ENCODE results near the gene FOXN1. TPM values are rescaled to one million over a fixed set of nuclear protein-coding genes. Genes with fewer than 3 reads are reported as not detected.

The FOXN1 gene
- total RNA-seq, 2 donors from 2014 or later: not detected

DNA sequence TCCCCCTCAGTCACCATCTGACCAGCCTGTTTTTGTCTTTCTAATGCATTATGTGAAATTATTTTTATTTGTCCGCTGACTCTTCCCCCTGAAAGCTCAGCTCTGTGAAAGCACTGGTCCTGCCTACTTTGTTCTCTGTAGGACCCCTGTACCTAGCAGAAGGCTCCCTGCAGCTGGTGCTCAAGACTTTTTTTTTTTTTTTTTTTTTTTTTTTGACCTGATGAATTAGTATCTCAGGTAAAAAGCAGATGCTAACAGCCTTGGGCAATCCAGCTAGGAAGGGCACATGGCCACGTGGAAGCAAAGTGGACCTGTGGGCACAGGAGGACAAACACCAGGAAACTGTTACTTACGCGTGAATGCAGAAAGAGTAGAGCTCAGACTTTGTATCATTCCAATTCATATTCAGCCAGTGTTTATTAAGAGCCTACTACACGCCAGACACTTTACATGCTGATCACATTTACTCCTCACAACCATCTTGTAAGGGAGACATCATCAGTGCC lies 46.9 kb downstream of the FOXN1 start:
- no peak overlapping the region for H3K27ac Mint-ChIP-seq
- H3K36me3 Mint-ChIP-seq (ENCODE audit: insufficient read depth in 2 of 2): peaks cover 4 to 25% of the 10 kb centered on the region in 2 donors
- H3K4me3 Mint-ChIP-seq: peak overlapping the region; percentile 83 to 85
- peaks cover 58% of the 10 kb centered on the region for H3K4me1 Mint-ChIP-seq (ENCODE audit: low read depth)
- no peak for DNase-seq
- no peaks in the 10 kb centered on the region for H3K27me3 Mint-ChIP-seq (ENCODE audit: low read depth)
- H3K9me3 Mint-ChIP-seq: no peaks in the 10 kb centered on the region
- no peak for ATAC-seq (replicated peaks in 1 of 2)

DNA sequence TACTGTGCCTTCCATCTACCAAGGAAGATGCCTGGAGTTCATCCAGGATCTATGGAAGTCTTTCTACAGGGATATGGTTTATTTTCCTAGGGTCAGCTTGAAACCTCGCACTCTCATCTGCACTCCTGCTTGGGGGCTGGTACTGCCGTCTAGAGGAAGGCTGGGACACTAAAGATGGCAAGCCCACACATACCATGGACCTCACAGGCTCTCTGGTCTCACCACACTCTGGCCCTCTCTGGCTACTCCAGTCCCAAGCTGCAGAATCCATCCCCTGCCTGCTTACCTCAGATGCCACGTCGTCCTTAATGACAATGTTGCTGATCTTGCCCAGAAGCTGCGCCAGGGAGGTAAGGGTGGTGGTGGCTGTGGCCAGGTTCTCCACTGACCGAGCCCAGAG lies 48.4 kb downstream of the FOXN1 start:
- no peak overlapping the region for H3K27ac Mint-ChIP-seq
- DNase-seq (no peak), ATAC-seq (replicated peaks in 1 of 2) (no peak)
- H3K27me3 Mint-ChIP-seq (ENCODE audit: low read depth): no peaks in the 10 kb centered on the region
- peaks cover 42% of the 10 kb centered on the region for H3K4me1 Mint-ChIP-seq (ENCODE audit: low read depth)
- H3K4me3 Mint-ChIP-seq: no peak overlapping the region
- no peaks in the 10 kb centered on the region for H3K9me3 Mint-ChIP-seq
- peaks cover 4 to 28% of the 10 kb centered on the region in 2 donors for H3K36me3 Mint-ChIP-seq (ENCODE audit: insufficient read depth in 2 of 2)

DNA sequence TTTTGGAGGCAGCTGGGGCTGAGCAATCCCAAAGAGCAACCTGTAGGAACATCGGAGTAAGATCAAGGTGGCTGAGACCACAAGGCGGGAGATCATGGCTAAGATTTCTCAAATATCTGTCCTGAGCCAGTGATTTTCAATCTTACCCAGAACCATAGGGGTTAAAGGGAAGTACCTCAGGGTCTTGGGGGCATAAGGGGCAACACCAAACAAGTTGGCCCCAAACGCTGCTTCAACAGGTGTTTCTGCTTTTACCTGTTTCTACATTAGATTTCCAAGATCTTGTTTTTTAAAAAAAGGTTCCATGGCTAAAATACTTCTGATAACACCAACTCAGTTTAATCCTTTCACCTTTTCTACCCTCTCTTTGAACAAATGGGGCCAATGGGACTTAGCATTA lies 48.9 kb downstream of the FOXN1 start:
- ATAC-seq (replicated peaks in 1 of 2): no peak
- H3K9me3 Mint-ChIP-seq: no peaks in the 10 kb centered on the region
- H3K4me1 Mint-ChIP-seq (ENCODE audit: low read depth): peaks cover 38% of the 10 kb centered on the region
- peaks cover 6 to 30% of the 10 kb centered on the region in 2 donors for H3K36me3 Mint-ChIP-seq (ENCODE audit: insufficient read depth in 2 of 2)
- H3K27me3 Mint-ChIP-seq (ENCODE audit: low read depth): no peaks in the 10 kb centered on the region
- DNase-seq: no peak
- no peak overlapping the region for H3K4me3 Mint-ChIP-seq
- H3K27ac Mint-ChIP-seq: no peak overlapping the region

DNA sequence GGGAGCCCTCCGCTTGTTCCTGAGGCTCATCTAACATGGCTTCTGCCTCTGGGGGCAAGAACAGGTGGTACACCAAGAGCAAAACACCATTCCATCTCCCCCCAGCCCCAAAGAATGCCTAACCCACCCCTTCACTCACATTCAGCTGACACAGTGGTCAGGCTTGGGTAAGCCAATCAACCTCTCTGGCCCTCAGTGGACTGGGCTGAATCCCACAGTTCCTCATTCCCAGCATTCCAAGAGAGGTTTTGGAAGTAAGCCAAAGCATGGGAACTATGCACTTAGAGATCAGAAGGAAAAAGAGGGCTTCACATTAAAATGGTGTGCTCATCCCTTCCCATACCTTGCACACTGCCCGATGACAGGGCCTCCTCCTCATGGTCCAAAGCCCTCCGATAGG lies 57.3 kb downstream of the FOXN1 start:
- Mint-ChIP-seq H3K4me3 (no peak overlapping the region), H3K4me1 (ENCODE audit: low read depth) (peaks cover 17% of the 10 kb centered on the region), H3K36me3 (ENCODE audit: insufficient read depth in 2 of 2) (peaks cover 2 to 12% of the 10 kb centered on the region in 2 donors), H3K27me3 (ENCODE audit: low read depth) (no peaks in the 10 kb centered on the region), H3K27ac (no peak overlapping the region), H3K9me3 (no peaks in the 10 kb centered on the region)
- ATAC-seq (replicated peaks in 1 of 2): no peak
- no peak for DNase-seq

DNA sequence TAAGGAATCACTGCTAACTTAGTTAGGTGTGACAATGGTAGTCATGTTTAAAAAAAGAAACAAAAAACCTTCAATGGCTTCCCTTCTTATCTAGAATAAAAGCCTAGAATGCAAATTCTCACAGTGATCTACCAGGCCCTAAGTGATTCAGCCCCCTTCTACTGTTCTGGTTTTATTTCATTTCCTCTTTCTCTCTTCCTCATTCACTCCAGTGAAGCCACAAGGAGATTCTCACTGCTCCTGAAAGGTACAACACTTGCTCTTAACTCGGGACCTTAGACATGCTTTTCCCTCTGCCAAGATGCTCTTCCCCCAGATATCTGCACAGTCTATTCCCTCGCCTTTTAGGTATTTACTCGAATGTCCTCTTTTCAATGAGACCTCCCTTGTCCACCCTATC lies 61.5 kb downstream of the FOXN1 start:
- ATAC-seq (replicated peaks in 1 of 2) (no peak), DNase-seq (no peak)
- Mint-ChIP-seq H3K9me3 (no peaks in the 10 kb centered on the region), H3K4me1 (ENCODE audit: low read depth) (peaks cover 51% of the 10 kb centered on the region), H3K27ac (peak overlapping the region; percentile 20), H3K27me3 (ENCODE audit: low read depth) (no peaks in the 10 kb centered on the region), H3K36me3 (ENCODE audit: insufficient read depth in 2 of 2) (peaks cover 3 to 6% of the 10 kb centered on the region in 2 donors), H3K4me3 (peak overlapping the region in 1 of 2 donors; percentile 0)

DNA sequence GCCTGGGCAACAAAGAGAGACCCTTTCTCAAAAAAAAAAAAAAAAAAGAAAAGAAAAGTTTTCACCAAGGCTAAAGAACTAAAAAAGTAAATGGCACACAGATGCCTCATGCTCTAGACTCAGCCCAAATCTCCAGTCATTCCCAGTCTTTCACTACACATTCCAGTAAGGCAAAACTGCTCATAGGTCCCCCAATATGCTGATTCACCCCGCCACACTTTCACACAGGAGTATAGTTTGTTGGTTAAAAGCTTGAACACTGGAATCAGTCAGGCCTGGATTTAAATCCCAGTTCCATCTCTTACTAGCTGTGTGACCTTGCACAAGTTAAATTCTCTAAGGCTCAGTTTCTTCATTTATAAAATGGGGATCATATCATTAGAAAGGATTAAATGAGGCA lies 63.3 kb downstream of the FOXN1 start:
- DNase-seq (no peak), ATAC-seq (replicated peaks in 1 of 2) (no peak)
- Mint-ChIP-seq H3K27me3 (ENCODE audit: low read depth) (no peaks in the 10 kb centered on the region), H3K36me3 (ENCODE audit: insufficient read depth in 2 of 2) (peaks cover 3 to 5% of the 10 kb centered on the region in 2 donors), H3K4me3 (peak overlapping the region; percentile 72 to 90), H3K9me3 (no peaks in the 10 kb centered on the region), H3K27ac (peak overlapping the region; percentile 26), H3K4me1 (ENCODE audit: low read depth) (peaks cover 56% of the 10 kb centered on the region)

DNA sequence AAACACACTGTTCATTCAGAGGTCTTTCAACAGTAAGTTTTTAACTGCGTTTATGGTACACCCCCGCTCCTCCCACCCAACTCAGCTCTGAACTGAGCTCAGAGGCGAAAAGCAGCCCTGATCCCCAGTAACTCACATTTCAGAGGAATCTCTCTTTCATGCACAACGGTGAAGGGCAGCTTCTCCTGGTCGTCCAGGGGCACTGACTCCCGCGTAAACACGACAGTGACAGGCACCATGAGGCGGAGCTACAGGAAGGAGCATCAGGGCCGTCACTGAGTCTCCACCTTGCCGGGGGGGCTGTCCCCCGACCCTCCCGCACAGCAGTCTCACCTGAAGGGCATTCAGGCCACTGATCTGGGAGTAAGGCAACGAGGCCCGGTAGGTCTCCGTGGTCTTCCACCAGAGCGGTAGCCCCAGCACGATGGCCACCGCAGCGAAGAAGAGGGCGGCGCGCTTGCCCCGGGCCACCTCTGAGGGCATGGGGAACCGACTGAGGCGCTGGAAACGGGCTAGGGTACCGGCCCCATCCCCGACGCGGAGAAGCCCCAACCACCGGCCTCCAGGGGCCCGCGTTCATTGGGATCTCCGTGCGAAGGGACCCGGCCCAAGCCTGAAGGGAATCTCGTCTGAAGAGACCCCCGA lies 64.7 kb downstream of the FOXN1 start:
- peak; percentile 53 to 55 for ATAC-seq (replicated peaks in 1 of 2)
- Mint-ChIP-seq H3K36me3 (ENCODE audit: insufficient read depth in 2 of 2) (peaks cover 3 to 5% of the 10 kb centered on the region in 2 donors), H3K4me1 (ENCODE audit: low read depth) (peaks cover 57% of the 10 kb centered on the region), H3K27me3 (ENCODE audit: low read depth) (no peaks in the 10 kb centered on the region), H3K9me3 (no peaks in the 10 kb centered on the region), H3K27ac (peak overlapping the region; percentile 86), H3K4me3 (peak overlapping the region; percentile 90)
- DNase-seq: peak; percentile 58 to 62

DNA sequence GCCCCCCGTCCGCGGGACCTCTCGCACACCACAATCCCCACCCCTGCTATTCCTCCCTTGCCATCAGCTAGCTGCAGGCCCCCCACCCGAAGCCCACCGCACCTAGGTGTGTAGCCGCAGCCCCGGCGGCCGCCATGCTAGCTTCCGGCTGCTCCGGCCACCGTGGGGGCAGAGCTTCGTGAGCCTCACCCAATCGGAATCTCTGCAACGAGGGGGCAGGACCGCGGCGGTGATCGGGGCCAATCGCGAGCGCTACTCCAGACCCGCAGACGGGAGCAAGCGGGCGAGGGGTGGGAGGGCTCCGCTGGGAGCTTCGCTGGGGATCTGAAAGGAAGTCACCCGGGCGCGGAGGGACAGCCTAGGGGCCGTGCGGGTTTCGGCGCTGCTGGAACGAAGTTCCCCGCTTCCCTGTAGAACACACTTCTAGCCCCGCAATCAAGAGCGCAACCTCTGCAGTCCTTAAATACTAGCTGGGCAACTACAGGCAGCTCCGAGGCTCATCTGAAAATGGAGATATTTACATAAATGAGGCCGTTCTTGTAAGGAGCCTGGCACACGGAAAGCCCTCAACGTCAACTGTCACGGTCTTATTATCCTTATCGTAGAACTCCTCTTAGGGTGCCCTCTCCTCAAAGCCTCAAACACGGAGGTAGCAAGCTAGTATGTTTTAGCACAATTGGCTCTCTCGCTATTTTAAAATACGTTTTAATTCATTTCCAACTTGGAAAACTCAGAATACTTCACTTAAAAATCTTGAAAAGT lies 65.4 kb downstream of the FOXN1 start, which contains the start of gene PIGS:
PIGS (minus strand) TSS at position 164 of the 762 bp plus-strand sequence; CDS start at position 136, 28 bp downstream.
- Mint-ChIP-seq H3K36me3 (ENCODE audit: insufficient read depth in 2 of 2) (peaks cover 3 to 9% of the 10 kb centered on the region in 2 donors), H3K27me3 (ENCODE audit: low read depth) (no peaks in the 10 kb centered on the region), H3K27ac (peak within 1 kb of the TSS; percentile 86), H3K9me3 (no peaks in the 10 kb centered on the region), H3K4me1 (ENCODE audit: low read depth) (peaks cover 64% of the 10 kb centered on the region), H3K4me3 (peak within 1 kb of the TSS; percentile 90)
- DNase-seq (peak; percentile 95 to 97), ATAC-seq (replicated peaks in 1 of 2) (peak; percentile 98 to 99)

DNA sequence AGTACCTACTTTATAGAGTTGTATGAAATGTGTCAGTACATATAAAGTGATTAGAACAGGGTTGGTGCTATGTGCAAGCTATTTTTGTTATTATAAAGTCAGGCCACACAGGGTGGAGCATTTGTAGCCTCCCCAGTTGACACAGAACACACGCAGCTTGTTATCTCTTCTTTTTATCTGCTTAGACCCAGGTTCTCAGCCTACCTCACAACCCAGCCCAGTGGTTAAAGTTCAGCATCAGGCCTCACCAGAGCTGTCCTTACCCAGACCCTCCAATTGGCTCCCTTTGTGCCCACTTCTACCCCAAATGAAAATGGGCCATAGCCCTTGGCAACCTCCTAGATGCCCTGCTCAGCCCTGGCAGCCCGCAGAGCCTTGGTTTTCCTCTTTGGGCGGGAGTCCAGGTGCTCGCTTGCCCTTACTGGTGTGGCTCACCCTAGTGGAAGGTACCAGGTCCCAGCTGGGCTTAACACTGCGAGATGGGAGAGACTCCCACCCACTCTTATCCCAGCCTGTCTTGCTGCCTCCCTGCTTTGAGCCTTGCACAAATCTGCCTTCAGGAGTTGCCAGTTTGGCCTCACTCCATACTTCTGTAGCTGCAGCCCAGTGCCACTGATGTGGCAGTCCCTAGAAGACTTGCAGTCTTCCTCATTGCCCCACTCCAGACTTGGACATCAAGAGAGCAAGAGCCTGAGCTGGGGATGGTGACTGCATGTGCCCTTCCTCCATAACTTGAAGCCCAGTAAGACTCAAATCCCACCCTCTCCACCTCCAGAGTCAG lies 66.3 kb downstream of the FOXN1 start:
- no peaks in the 10 kb centered on the region for H3K9me3 Mint-ChIP-seq
- ATAC-seq (replicated peaks in 1 of 2) (no peak), DNase-seq (no peak)
- H3K27me3 Mint-ChIP-seq (ENCODE audit: low read depth): no peaks in the 10 kb centered on the region
- H3K4me3 Mint-ChIP-seq: peak overlapping the region; percentile 90
- peak overlapping the region; percentile 86 for H3K27ac Mint-ChIP-seq
- peaks cover 4 to 14% of the 10 kb centered on the region in 2 donors for H3K36me3 Mint-ChIP-seq (ENCODE audit: insufficient read depth in 2 of 2)
- H3K4me1 Mint-ChIP-seq (ENCODE audit: low read depth): peaks cover 65% of the 10 kb centered on the region

DNA sequence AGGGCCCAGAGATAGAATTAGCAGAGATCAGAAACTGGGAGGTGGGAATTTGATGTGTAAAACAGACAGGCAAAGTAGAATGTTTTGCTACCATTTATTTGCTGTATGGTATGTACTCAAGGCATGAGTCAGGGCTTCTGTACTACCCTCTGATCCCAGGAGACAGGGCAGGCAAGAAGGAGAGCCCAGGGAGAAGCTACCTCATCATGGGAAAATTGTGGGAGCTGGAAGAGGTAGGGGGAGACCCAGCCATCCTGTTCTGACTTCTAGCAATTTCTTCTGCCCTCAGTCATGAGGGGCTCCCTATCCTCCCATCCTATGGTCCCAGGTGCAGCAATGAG lies 66.9 kb downstream of the FOXN1 start:
- peaks cover 59% of the 10 kb centered on the region for H3K4me1 Mint-ChIP-seq (ENCODE audit: low read depth)
- H3K4me3 Mint-ChIP-seq: no peak overlapping the region
- no peak overlapping the region for H3K27ac Mint-ChIP-seq
- H3K27me3 Mint-ChIP-seq (ENCODE audit: low read depth): no peaks in the 10 kb centered on the region
- no peaks in the 10 kb centered on the region for H3K9me3 Mint-ChIP-seq
- ATAC-seq (replicated peaks in 1 of 2) (no peak), DNase-seq (no peak)
- peaks cover 4 to 20% of the 10 kb centered on the region in 2 donors for H3K36me3 Mint-ChIP-seq (ENCODE audit: insufficient read depth in 2 of 2)

DNA sequence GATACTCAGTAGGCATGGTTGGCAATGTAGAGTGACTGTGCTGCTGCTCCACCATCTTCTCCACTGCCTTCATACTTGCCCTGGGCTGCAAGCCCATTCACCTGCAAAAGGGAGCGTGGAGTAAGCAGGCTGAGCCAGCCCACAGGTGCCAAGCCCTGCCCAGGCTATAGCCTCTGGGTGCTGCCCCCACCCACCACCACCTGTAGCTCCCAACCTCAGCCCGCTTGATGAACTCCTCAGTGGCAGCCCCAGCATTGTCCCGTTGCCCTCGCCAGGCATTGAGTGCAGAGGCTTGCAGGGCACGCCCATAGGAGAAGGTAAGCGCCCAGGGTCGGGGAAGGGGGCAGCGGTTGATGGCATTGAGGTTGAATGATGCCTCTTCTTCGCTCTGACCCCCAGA lies 67.4 kb downstream of the FOXN1 start:
- DNase-seq (no peak), ATAC-seq (replicated peaks in 1 of 2) (no peak)
- H3K9me3 Mint-ChIP-seq: no peaks in the 10 kb centered on the region
- peaks cover 57% of the 10 kb centered on the region for H3K4me1 Mint-ChIP-seq (ENCODE audit: low read depth)
- no peak overlapping the region for H3K27ac Mint-ChIP-seq
- H3K4me3 Mint-ChIP-seq: no peak overlapping the region
- peaks cover 4 to 20% of the 10 kb centered on the region in 2 donors for H3K36me3 Mint-ChIP-seq (ENCODE audit: insufficient read depth in 2 of 2)
- no peaks in the 10 kb centered on the region for H3K27me3 Mint-ChIP-seq (ENCODE audit: low read depth)

DNA sequence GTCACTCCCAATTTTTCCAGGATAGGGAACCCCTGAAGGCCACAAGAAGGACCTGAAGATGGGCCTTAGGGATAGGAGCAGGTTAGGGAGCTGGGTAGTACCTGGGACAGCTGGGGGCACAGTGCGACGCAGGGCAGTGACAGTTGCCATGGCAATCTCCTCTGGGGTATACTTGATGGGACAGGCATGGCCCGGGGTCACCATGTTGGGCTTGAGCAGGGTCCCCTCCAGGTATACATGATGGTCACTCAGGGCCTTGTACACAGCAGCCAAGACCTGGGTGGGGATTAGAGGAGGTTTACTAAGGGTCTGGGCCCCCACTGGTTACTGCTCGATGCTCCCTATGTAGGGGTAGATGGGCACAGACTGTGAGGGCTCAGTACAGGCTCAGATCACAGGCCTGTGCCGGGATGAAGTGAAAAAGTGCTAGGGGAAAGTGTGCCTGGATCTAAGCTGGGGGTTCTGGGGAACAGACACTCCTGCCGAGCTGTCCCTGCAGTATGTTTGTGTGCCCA lies 67.9 kb downstream of the FOXN1 start:
- no peaks in the 10 kb centered on the region for H3K27me3 Mint-ChIP-seq (ENCODE audit: low read depth)
- peaks cover 57% of the 10 kb centered on the region for H3K4me1 Mint-ChIP-seq (ENCODE audit: low read depth)
- H3K36me3 Mint-ChIP-seq (ENCODE audit: insufficient read depth in 2 of 2): peaks cover 6 to 21% of the 10 kb centered on the region in 2 donors
- H3K9me3 Mint-ChIP-seq: no peaks in the 10 kb centered on the region
- H3K4me3 Mint-ChIP-seq: no peak overlapping the region
- no peak overlapping the region for H3K27ac Mint-ChIP-seq
- no peak for ATAC-seq (replicated peaks in 1 of 2)
- no peak for DNase-seq

DNA sequence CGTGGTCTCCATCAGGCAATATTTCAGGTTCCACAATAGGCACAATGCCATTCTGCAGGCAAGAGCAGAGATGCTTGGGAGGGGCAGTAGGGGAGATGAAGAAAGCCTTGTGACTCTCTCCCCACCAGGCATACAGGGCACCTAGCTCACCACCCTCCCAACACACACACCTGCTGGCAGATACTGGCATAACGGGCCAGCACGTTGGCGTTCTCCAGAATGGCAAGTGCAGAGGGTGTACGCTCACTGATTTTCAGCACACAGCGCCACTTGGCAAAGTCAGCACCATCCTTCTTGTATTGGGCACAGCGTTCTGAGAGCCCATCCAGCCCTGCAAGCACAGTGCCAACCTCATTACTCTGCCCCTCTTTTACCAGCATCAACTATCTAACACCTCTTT lies 68.4 kb downstream of the FOXN1 start:
- peak in 1 of 2 donors; percentile 38 for DNase-seq
- Mint-ChIP-seq H3K27ac (no peak overlapping the region), H3K27me3 (ENCODE audit: low read depth) (no peaks in the 10 kb centered on the region), H3K9me3 (no peaks in the 10 kb centered on the region), H3K4me3 (no peak overlapping the region), H3K36me3 (ENCODE audit: insufficient read depth in 2 of 2) (peaks cover 8 to 25% of the 10 kb centered on the region in 2 donors), H3K4me1 (ENCODE audit: low read depth) (peaks cover 57% of the 10 kb centered on the region)
- ATAC-seq (replicated peaks in 1 of 2): no peak

Measured in activated T-cell treated with anti-CD3 and anti-CD28 coated beads, Interleukin-2, amount 50 U/mL, for 72 hours (primary cell).